IMR-90 (cell line): ENCODE measurements around the gene LIMCH1. TPM values are rescaled to one million over a fixed set of nuclear protein-coding genes. Genes with fewer than 3 reads are reported as not detected.
A peak's percentile ranks its signal among the peaks of the same experiment; 100 is the strongest.

Experiments
- ATAC-seq: fragments of 200-7000 bp; cut with Tn5 transposase; 2 replicates; pipeline ENCODE4 v1.9.1; 2020; ENCODE audit warnings: low read depth, mild to moderate bottlenecking, moderate library complexity
- BruUV-seq: library from RNA; stranded (reverse); fragments of 400-500 nt; replicated peaks from 2 replicates; lab custom pipeline; 2021; lab: Mats Ljungman, UMichigan
- CTCF ChIA-PET: fragments of 300-600 bp; formaldehyde crosslinking; extraction: SDS; loops from one replicate; lab custom pipeline; 2021; ENCODE audit warnings: antibody characterized with exemption; lab: Yijun Ruan, JAX
- POLR2A ChIA-PET: fragments of 300-600 bp; sonication (Branson Sonifier 250); formaldehyde crosslinking; loops from one replicate; lab custom pipeline; 2022; ENCODE audit warnings: antibody characterized with exemption; ENCODE audit not compliant: unreplicated experiment; lab: Charles Lee
- DNase-seq: peaks from one replicate; pipeline ENCODE4 v3.0.0; 2013
- H2AFZ ChIP-seq: replicated peaks from 2 replicates; pipeline ENCODE3; 2013; ENCODE audit warnings: low read length, mild to moderate bottlenecking; ENCODE audit not compliant: poor library complexity
- H2AK5ac ChIP-seq: 2 replicates; pipeline ENCODE4 v1.6.1; 2013; ENCODE audit warnings: low read depth, low read length, inconsistent platforms
- H2AK9ac ChIP-seq: replicated peaks from 2 replicates; pipeline ENCODE3; 2013; ENCODE audit warnings: mild to moderate bottlenecking, low read depth, low read length, moderate library complexity; ENCODE audit not compliant: poor library complexity
- H2BK120ac ChIP-seq: 2 replicates; pipeline ENCODE4 v1.6.1; 2013; ENCODE audit warnings: low read depth, low read length, inconsistent platforms
- H2BK15ac ChIP-seq: 3 replicates; pipeline ENCODE4 v1.6.1; 2013; ENCODE audit warnings: low read depth, low read length, inconsistent platforms
- H2BK20ac ChIP-seq: 2 replicates; pipeline ENCODE4 v1.6.1; 2013; ENCODE audit warnings: low read depth, mild to moderate bottlenecking, inconsistent platforms, low read length, moderate library complexity
- H2BK5ac ChIP-seq: 2 replicates; pipeline ENCODE4 v1.6.1; 2013; ENCODE audit warnings: mild to moderate bottlenecking, low read depth, low read length, inconsistent platforms; ENCODE audit not compliant: poor library complexity, severe bottlenecking
- H3K14ac ChIP-seq: replicated peaks from 2 replicates; pipeline ENCODE4 v1.6.1; 2013; ENCODE audit warnings: low read depth, low read length, inconsistent platforms
- H3K18ac ChIP-seq: 2 replicates; pipeline ENCODE4 v1.6.1; 2013; ENCODE audit warnings: low read depth, low read length, control low read depth
- H3K23ac ChIP-seq: 2 replicates; pipeline ENCODE4 v1.6.1; 2013; ENCODE audit warnings: low read depth, low read length, inconsistent platforms
- H3K27ac ChIP-seq: 2 replicates; pipeline ENCODE4 v1.5.1; 2013; ENCODE audit warnings: mild to moderate bottlenecking, control low read depth, low read length; ENCODE audit not compliant: insufficient read depth
- H3K27me3 ChIP-seq: 2 replicates; pipeline ENCODE4 v1.6.1; 2013; ENCODE audit warnings: low read length; ENCODE audit not compliant: control insufficient read depth, insufficient read depth
- H3K36me3 ChIP-seq: 2 replicates; pipeline ENCODE4 v1.6.1; 2013; ENCODE audit warnings: low read length, mixed read lengths; ENCODE audit not compliant: control insufficient read depth, insufficient read depth
- H3K4ac ChIP-seq: 2 replicates; pipeline ENCODE4 v1.6.1; 2013; ENCODE audit warnings: low read depth, low read length, inconsistent platforms
- H3K4me1 ChIP-seq: 2 replicates; pipeline ENCODE4 v1.6.1; 2013; ENCODE audit warnings: low read length, mixed read lengths; ENCODE audit not compliant: control insufficient read depth, insufficient read depth
- H3K4me2 ChIP-seq: 2 replicates; pipeline ENCODE4 v1.6.1; 2013; ENCODE audit warnings: low read depth, mild to moderate bottlenecking, control low read depth, low read length, moderate library complexity
- H3K4me3 ChIP-seq: 2 replicates; pipeline ENCODE4 v1.5.1; 2013; ENCODE audit warnings: low read depth, mild to moderate bottlenecking, control low read depth, low read length, moderate library complexity; ENCODE audit not compliant: insufficient read depth
- H3K56ac ChIP-seq: 2 replicates; pipeline ENCODE4 v1.6.1; 2013; ENCODE audit warnings: low read length, inconsistent platforms; ENCODE audit not compliant: insufficient read depth; ENCODE audit errors: extremely low read depth
- H3K79me1 ChIP-seq, 2 experiments: 2 replicates each; pipeline ENCODE4 v1.6.1; 2013; ENCODE audit warnings: low read length in 2 of 2, inconsistent platforms in 1 of 2, low read depth in 1 of 2
- H3K9ac ChIP-seq: 2 replicates; pipeline ENCODE4 v1.6.1; 2013; ENCODE audit warnings: low read depth, low read length, control low read depth
- H3K9me1 ChIP-seq: 2 replicates; pipeline ENCODE4 v1.6.1; 2013; ENCODE audit warnings: low read length, inconsistent platforms; ENCODE audit not compliant: insufficient read depth
- H3K9me3 ChIP-seq: 2 replicates; pipeline ENCODE4 v1.6.1; 2013; ENCODE audit warnings: low read length; ENCODE audit not compliant: control insufficient read depth, insufficient read depth
- H4K20me1 ChIP-seq: 2 replicates; pipeline ENCODE4 v1.6.1; 2013; ENCODE audit warnings: low read length, inconsistent platforms; ENCODE audit not compliant: insufficient read depth
- H4K5ac ChIP-seq: 2 replicates; pipeline ENCODE4 v1.6.1; 2013; ENCODE audit warnings: mild to moderate bottlenecking, low read depth, low read length, control low read depth
- H4K8ac ChIP-seq, 2 experiments: 2 replicates each; pipeline ENCODE4 v1.6.1; 2013; ENCODE audit warnings: low read depth in 2 of 2, low read length in 2 of 2, control low read depth in 1 of 2, inconsistent platforms in 1 of 2
- H4K91ac ChIP-seq: 2 replicates; pipeline ENCODE4 v1.6.1; 2013; ENCODE audit warnings: low read depth, low read length, inconsistent platforms; ENCODE audit not compliant: insufficient read depth
- BHLHE40 ChIP-seq: fragments of 150-350 bp; IDR thresholded peaks from 2 replicates; pipeline ENCODE4 v1.6.1; 2016; ENCODE audit warnings: mild to moderate bottlenecking, low read depth, low read length
- CEBPB ChIP-seq: IDR thresholded peaks from 2 replicates; pipeline ENCODE4 v1.6.1; 2012; ENCODE audit warnings: low read depth, low read length, improper control_type of control experiment
- CHD1 ChIP-seq: IDR thresholded peaks from 2 replicates; pipeline ENCODE4 v1.6.1; 2012; ENCODE audit warnings: low read depth, low read length, improper control_type of control experiment
- CTCF ChIP-seq: conservative IDR thresholded peaks from 2 replicates; pipeline ENCODE4 v1.5.1; 2012; ENCODE audit warnings: mild to moderate bottlenecking, low read depth, low read length, improper control_type of control experiment
- ELK1 ChIP-seq: fragments of 150-350 bp; IDR thresholded peaks from 2 replicates; pipeline ENCODE4 v1.6.1; 2016; ENCODE audit warnings: low read depth, mild to moderate bottlenecking, low read length, moderate library complexity, borderline replicate concordance
- FOS ChIP-seq: fragments of 150-350 bp; IDR thresholded peaks from 2 replicates; pipeline ENCODE4 v1.6.1; 2016; ENCODE audit warnings: low read depth, low read length
- MAFK ChIP-seq: IDR thresholded peaks from 2 replicates; pipeline ENCODE4 v1.6.1; 2012; ENCODE audit warnings: low read depth, low read length, improper control_type of control experiment
- MAZ ChIP-seq: IDR thresholded peaks from 2 replicates; pipeline ENCODE4 v1.6.1; 2012; ENCODE audit warnings: low read depth, mild to moderate bottlenecking, low read length, improper control_type of control experiment, moderate library complexity, borderline replicate concordance
- MXI1 ChIP-seq: IDR thresholded peaks from 2 replicates; pipeline ENCODE4 v1.6.1; 2012; ENCODE audit warnings: low read depth, mild to moderate bottlenecking, low read length, moderate library complexity, borderline replicate concordance
- NFE2L2 ChIP-seq: fragments of 150-350 bp; IDR thresholded peaks from 2 replicates; pipeline ENCODE4 v1.6.1; 2016; ENCODE audit warnings: low read depth, mild to moderate bottlenecking, low read length
- POLR2A ChIP-seq: IDR thresholded peaks from 2 replicates; pipeline ENCODE4 v1.6.1; 2012; ENCODE audit warnings: mild to moderate bottlenecking, low read depth, low read length
- RAD21 ChIP-seq: IDR thresholded peaks from 2 replicates; pipeline ENCODE4 v1.6.1; 2012; ENCODE audit warnings: low read length, improper control_type of control experiment
- RCOR1 ChIP-seq: IDR thresholded peaks from 2 replicates; pipeline ENCODE4 v1.6.1; 2012; ENCODE audit warnings: mild to moderate bottlenecking, low read length, improper control_type of control experiment; ENCODE audit not compliant: insufficient replicate concordance
- RFX5 ChIP-seq: IDR thresholded peaks from 2 replicates; pipeline ENCODE4 v1.8.0; 2012; ENCODE audit warnings: low read depth, mild to moderate bottlenecking, low read length, moderate library complexity
- SMC3 ChIP-seq: fragments of 150-350 bp; IDR thresholded peaks from 2 replicates; pipeline ENCODE4 v1.6.1; 2016; ENCODE audit warnings: low read depth, mild to moderate bottlenecking, antibody characterized with exemption, low read length, moderate library complexity
- USF2 ChIP-seq: fragments of 150-350 bp; IDR thresholded peaks from 2 replicates; pipeline ENCODE4 v1.6.1; 2017; ENCODE audit warnings: mild to moderate bottlenecking, antibody characterized with exemption, low read length, low read depth
- WGBS, 2 experiments: methylation state at CpG; one replicate each; pipeline versions ENCODE4 v1.1.5 to v1.1.7; 2013; ENCODE audit warnings: missing lambda C conversion rate in 2 of 2; ENCODE audit not compliant: insufficient read length in 1 of 2; ENCODE audit errors: extremely low coverage in 2 of 2; 5-methylcytosine and 5-hydroxymethylcytosine counted together
- dilution Hi-C: fragments of 300-500 bp; cut with HindIII; formaldehyde crosslinking; loops from one replicate; pipeline ENCODE4 v1.14.3; 2018; ENCODE audit warnings: low sequenced_read_pairs; ENCODE audit not compliant: unreplicated experiment
- in situ Hi-C: fragments of 300-500 bp; cut with MboI; formaldehyde crosslinking; loops from 3 replicates; pipeline ENCODE4 v1.14.3; 2019; ENCODE audit warnings: low sequenced_read_pairs, inconsistent platforms, mixed read lengths
- intact Hi-C: fragments of 100-400 bp; cut with micrococcal nuclease; formaldehyde crosslinking; loops from 2 replicates; pipeline ENCODE4 v1.10.0; 2022
- polyA plus RNA-seq, 3 experiments: library from polyadenylated mRNA; depleted of rRNA; stranded (reverse); fragments of >200 nt; gene quantifications; 2 replicates each; pipeline ENCODE4 v1.2.3, GENCODE V29; 2012; ENCODE audit warnings: low replicate concordance in 1 of 3
- total RNA-seq: library from RNA; depleted of rRNA; stranded (reverse); fragments of >200 nt; gene quantifications from 2 replicates; pipeline ENCODE4 v1.2.3, GENCODE V29; 2012

LIMCH1 gene
- total and polyA plus RNA-seq, 2 of the 4 experiments (the other 2 are of a cell fraction) = 0.89 to 2.9 TPM

GRCh38 chr4:41692717-41693345 is 154.9 kb downstream of the LIMCH1 start:
- Histone ChIP-seq H2AFZ (peak overlapping the region; percentile 28), H3K14ac (no peak overlapping the region), H2BK5ac (no peak overlapping the region), H3K9me1 (no peaks in the 10 kb centered on the region), H3K4me3 (no peak overlapping the region), H4K20me1 (no peaks in the 10 kb centered on the region), H3K23ac (no peak overlapping the region), H3K79me1 (no peaks in the 10 kb centered on the region), H4K8ac (no peak overlapping the region), H3K18ac (no peak overlapping the region), H4K91ac (no peak overlapping the region), H3K27me3 (peaks cover 10% of the 10 kb centered on the region), H3K4me1 (no peaks in the 10 kb centered on the region), H3K9me3 (no peaks in the 10 kb centered on the region), H2AK5ac (no peak overlapping the region), H3K56ac (no peak overlapping the region), H2BK15ac (no peak overlapping the region), H3K27ac (no peak overlapping the region), H3K4ac (no peak overlapping the region), H2BK20ac (no peak overlapping the region), H4K5ac (no peak overlapping the region), H2AK9ac (no peak overlapping the region), H3K9ac (no peak overlapping the region), H2BK120ac (no peak overlapping the region), H3K4me2 (no peak overlapping the region), H3K36me3 (no peaks in the 10 kb centered on the region; the same call in 1 of the 2 replicates)
- no TSS peak for BruUV-seq
- no CpG with 5 or more reads among the region's 12 CpGs for WGBS, 2 experiments
- intact Hi-C loops (loop anchor here (1.0 to 10.0 kb wide), 6 partner anchors 58 to 826 kb away; no protein-coding TSS in a partner anchor), in situ Hi-C loops (loop anchor here (5.0 kb wide), 1 partner anchor 194 kb away; no protein-coding TSS in a partner anchor), dilution Hi-C loops (no loop called here)
- POLR2A ChIA-PET = no interaction called here
- ATAC-seq (peak; percentile 95), DNase-seq (peak; percentile 59)
- CTCF ChIA-PET = interaction anchor here (0.6 to 4.1 kb wide), 3 partner anchors 13 to 263 kb away, joined by 5 to 22 read pairs (median 6); no protein-coding TSS in a partner anchor
- TF ChIP-seq SMC3 (peak; percentile 85), POLR2A (no peak), CEBPB (no peak), CTCF (peak; percentile 97), MXI1 (no peak), RFX5 (no peak), USF2 (no peak), RAD21 (peak; percentile 97), CHD1 (no peak), BHLHE40 (no peak), RCOR1 (no peak), ELK1 (no peak), MAZ (no peak), NFE2L2 (no peak), FOS (no peak), MAFK (no peak)
